Immature natural killer cell (primary cell): ENCODE results near the gene UBA6. TPM values are rescaled to one million over a fixed set of nuclear protein-coding genes. Genes with fewer than 3 reads are reported as not detected.
"Not testable (repeated sequence)": the region's sequence is repeated elsewhere in the genome, so short reads cannot be mapped to it uniquely, and the experiment has no call there.

ENCODE experiments used
- DNase-seq, 3 donors: peaks; one replicate each; pipeline ENCODE4 v3.0.0; 2022; ENCODE audit warnings: mixed read lengths in 1 of 3
- H3K27ac Mint-ChIP-seq, 6 donors: one replicate each; pipeline ENCODE4 v1.8.0; 2020; ENCODE audit warnings: mixed read lengths in 6 of 6, mild to moderate bottlenecking in 5 of 6, inconsistent platforms in 4 of 6, moderate library complexity in 3 of 6
- H3K27me3 Mint-ChIP-seq, 3 donors: one replicate each; pipeline ENCODE4 v1.8.0; 2020 to 2021; ENCODE audit warnings: low read depth in 3 of 3, mild to moderate bottlenecking in 3 of 3, mixed read lengths in 3 of 3, moderate library complexity in 3 of 3, inconsistent platforms in 1 of 3
- H3K36me3 Mint-ChIP-seq, 3 donors: one replicate each; pipeline ENCODE4 v1.8.0; 2020; ENCODE audit warnings: mixed read lengths in 3 of 3, inconsistent platforms in 2 of 3, mild to moderate bottlenecking in 2 of 3
- H3K4me1 Mint-ChIP-seq, 2 donors: one replicate each; pipeline ENCODE4 v1.8.0; 2020; ENCODE audit warnings: inconsistent platforms in 2 of 2, mild to moderate bottlenecking in 2 of 2, mixed read lengths in 2 of 2, moderate library complexity in 1 of 2
- H3K4me3 Mint-ChIP-seq, 5 donors: one replicate each; pipeline ENCODE4 v1.8.0; 2020; ENCODE audit warnings: mild to moderate bottlenecking in 5 of 5, mixed read lengths in 5 of 5, inconsistent platforms in 3 of 5, moderate library complexity in 3 of 5
- H3K9me3 Mint-ChIP-seq, 6 donors: one replicate each; pipeline ENCODE4 v1.8.0; 2020; ENCODE audit warnings: mild to moderate bottlenecking in 6 of 6, mixed read lengths in 6 of 6, inconsistent platforms in 4 of 6, moderate library complexity in 3 of 6
- polyA plus RNA-seq, 3 donors: library from polyadenylated mRNA; unstranded; fragments of 300-500 nt; fragmentation: Illumina TruSeq; gene quantifications; one replicate each; pipeline ENCODE4 v1.2.3, GENCODE V29; 2021

Gene UBA6
- polyA plus RNA-seq, 3 donors from 2014 or later = 11.7 to 24.9 (median 12.0) TPM

GRCh38 chr4:67723341-67723740, 22.4 kb upstream of the UBA6 start:
- H3K27ac Mint-ChIP-seq = no peak overlapping the region
- H3K36me3 Mint-ChIP-seq = peaks cover 4 to 15% (median 15%) of the 10 kb centered on the region in 3 donors
- H3K27me3 Mint-ChIP-seq = no peaks in the 10 kb centered on the region
- H3K4me1 Mint-ChIP-seq = peaks cover 3 to 7% of the 10 kb centered on the region in 2 donors
- no peak overlapping the region for H3K4me3 Mint-ChIP-seq
- no peak for DNase-seq
- H3K9me3 Mint-ChIP-seq = no peaks in the 10 kb centered on the region

- no peaks in the 10 kb centered on the region for H3K9me3 Mint-ChIP-seq
- no peak overlapping the region for H3K4me3 Mint-ChIP-seq
- H3K27ac Mint-ChIP-seq = no peak overlapping the region
These were observed 21.0 kb upstream of the UBA6 start for GRCh38 chr4:67721770-67722597.

GRCh38 chr4:67721315-67721769, 20.4 kb upstream of the UBA6 start:
- H3K4me1 Mint-ChIP-seq = no peaks in the 10 kb centered on the region
- no peak for DNase-seq
- H3K9me3 Mint-ChIP-seq = no peaks in the 10 kb centered on the region
- H3K27me3 Mint-ChIP-seq = no peaks in the 10 kb centered on the region
- no peak overlapping the region for H3K4me3 Mint-ChIP-seq
- no peak overlapping the region for H3K27ac Mint-ChIP-seq
- H3K36me3 Mint-ChIP-seq = peaks cover 4 to 15% (median 14%) of the 10 kb centered on the region in 3 donors

More at GRCh38 chr4:67721770-67722597, 21.0 kb upstream of the UBA6 start:
- peaks cover 4 to 15% (median 14%) of the 10 kb centered on the region in 3 donors for H3K36me3 Mint-ChIP-seq
- peaks cover 2% of the 10 kb centered on the region in 2 donors for H3K4me1 Mint-ChIP-seq
- no peaks in the 10 kb centered on the region for H3K27me3 Mint-ChIP-seq
- no peak for DNase-seq

GRCh38 chr4:67719953-67720617, 19.1 kb upstream of the UBA6 start:
- Mint-ChIP-seq H3K4me1 (no peaks in the 10 kb centered on the region), H3K27ac (no peak overlapping the region), H3K27me3 (no peaks in the 10 kb centered on the region), H3K36me3 (peaks cover 4 to 15% (median 14%) of the 10 kb centered on the region in 3 donors), H3K9me3 (no peaks in the 10 kb centered on the region), H3K4me3 (no peak overlapping the region)
- no peak for DNase-seq

- Mint-ChIP-seq H3K27ac (no peak overlapping the region), H3K4me1 (peaks cover 7 to 9% of the 10 kb centered on the region in 2 donors), H3K9me3 (peaks cover 0 to 2% (median 0%) of the 10 kb centered on the region in 6 donors), H3K27me3 (no peaks in the 10 kb centered on the region), H3K36me3 (peaks cover 4 to 14% (median 13%) of the 10 kb centered on the region in 3 donors), H3K4me3 (no peak overlapping the region)
- no peak for DNase-seq
These were observed 17.9 kb upstream of the UBA6 start for GRCh38 chr4:67718848-67719247.

GRCh38 chr4:67717586-67717985, 16.6 kb upstream of the UBA6 start:
- peaks cover 4 to 13% (median 12%) of the 10 kb centered on the region in 3 donors for H3K36me3 Mint-ChIP-seq
- H3K4me3 Mint-ChIP-seq = no peak overlapping the region
- H3K27ac Mint-ChIP-seq = no peak overlapping the region

GRCh38 chr4:67714955-67715354, 14.0 kb upstream of the UBA6 start:
- Mint-ChIP-seq H3K27ac (no peak overlapping the region), H3K4me3 (no peak overlapping the region), H3K36me3 (peaks cover 0 to 4% (median 0%) of the 10 kb centered on the region in 3 donors), H3K9me3 (peaks cover 0 to 2% (median 0%) of the 10 kb centered on the region in 6 donors), H3K27me3 (no peaks in the 10 kb centered on the region), H3K4me1 (peaks cover 15 to 16% of the 10 kb centered on the region in 2 donors)
- DNase-seq = no peak

More at GRCh38 chr4:67717586-67717985, 16.6 kb upstream of the UBA6 start:
- Mint-ChIP-seq H3K27me3 (no peaks in the 10 kb centered on the region), H3K9me3 (peaks cover 0 to 2% (median 0%) of the 10 kb centered on the region in 6 donors), H3K4me1 (peaks cover 11 to 12% of the 10 kb centered on the region in 2 donors)
- no peak for DNase-seq

GRCh38 chr4:67714248-67714583, 13.3 kb upstream of the UBA6 start:
- H3K4me1 Mint-ChIP-seq = peaks cover 15 to 16% of the 10 kb centered on the region in 2 donors
- peaks cover 0 to 5% (median 4%) of the 10 kb centered on the region in 3 donors for H3K36me3 Mint-ChIP-seq
- no peak overlapping the region for H3K27ac Mint-ChIP-seq
- peaks cover 0 to 2% (median 0%) of the 10 kb centered on the region in 6 donors for H3K9me3 Mint-ChIP-seq
- peaks cover 0 to 2% (median 0%) of the 10 kb centered on the region in 3 donors for H3K27me3 Mint-ChIP-seq
- no peak overlapping the region for H3K4me3 Mint-ChIP-seq
- no peak for DNase-seq

- Mint-ChIP-seq H3K27ac (peak overlapping the region in 3 of 6 donors; percentile 35 to 64 (median 47)), H3K9me3 (peaks cover 0 to 2% (median 0%) of the 10 kb centered on the region in 6 donors), H3K4me1 (peaks cover 15 to 16% of the 10 kb centered on the region in 2 donors), H3K27me3 (peaks cover 0 to 2% (median 0%) of the 10 kb centered on the region in 3 donors), H3K4me3 (no peak overlapping the region), H3K36me3 (peaks cover 0 to 5% (median 4%) of the 10 kb centered on the region in 3 donors)
- DNase-seq = no peak
These were observed 12.7 kb upstream of the UBA6 start for GRCh38 chr4:67713529-67714247.

GRCh38 chr4:67712650-67713528, 11.9 kb upstream of the UBA6 start:
- Mint-ChIP-seq H3K36me3 (peaks cover 0 to 12% (median 5%) of the 10 kb centered on the region in 3 donors), H3K4me3 (no peak overlapping the region), H3K9me3 (peaks cover 0 to 2% (median 0%) of the 10 kb centered on the region in 6 donors), H3K27ac (peak overlapping the region in 4 of 6 donors; percentile 20 to 64 (median 38)), H3K27me3 (peaks cover 0 to 2% (median 0%) of the 10 kb centered on the region in 3 donors), H3K4me1 (peaks cover 15 to 16% of the 10 kb centered on the region in 2 donors)
- DNase-seq = no peak

GRCh38 chr4:67712000-67712625, 11.2 kb upstream of the UBA6 start:
- Mint-ChIP-seq H3K27ac (peak overlapping the region in 2 of 6 donors; percentile 19 to 54), H3K27me3 (peaks cover 0 to 2% (median 0%) of the 10 kb centered on the region in 3 donors), H3K9me3 (peaks cover 0 to 2% (median 0%) of the 10 kb centered on the region in 6 donors), H3K4me3 (no peak overlapping the region), H3K36me3 (peaks cover 0 to 16% (median 8%) of the 10 kb centered on the region in 3 donors), H3K4me1 (peaks cover 15 to 16% of the 10 kb centered on the region in 2 donors)
- no peak for DNase-seq

GRCh38 chr4:67706682-67707081, 5.7 kb upstream of the UBA6 start:
- H3K36me3 Mint-ChIP-seq = peaks cover 3 to 25% (median 15%) of the 10 kb centered on the region in 3 donors
- H3K4me1 Mint-ChIP-seq = peaks cover 38 to 49% of the 10 kb centered on the region in 2 donors

More at GRCh38 chr4:67706682-67707081, 5.7 kb upstream of the UBA6 start:
- not testable (repeated sequence) for H3K27me3 Mint-ChIP-seq, H3K4me3 Mint-ChIP-seq, H3K9me3 Mint-ChIP-seq, DNase-seq
- H3K27ac Mint-ChIP-seq = peak overlapping the region in 1 of 6 donors; percentile 18
